ENCODE results near the gene ABCA13. TPM values are rescaled to one million over a fixed set of nuclear protein-coding genes. Genes with fewer than 3 reads are reported as not detected.

The ABCA13 gene
- total and polyA plus RNA-seq, 2 donors (not counting 3 experiments of a cell fraction or from before 2014, with no cell fraction given): 0.01 to 0.11 TPM

GRCh38 chr7:48360574-48360973 lies 189.3 kb downstream of the ABCA13 start:
- BruUV-seq (replicated peaks): no TSS peak
- POLR2A ChIA-PET: no interaction called here

More at GRCh38 chr7:48360574-48360973, 189.3 kb downstream of the ABCA13 start:
- TF ChIP-seq FOS (IDR thresholded peaks at IDR 0.05; ENCODE audit: borderline replicate concordance, insufficient read depth, low read length) (no peak), POLR2AphosphoS5 (IDR thresholded peaks at IDR 0.05; ENCODE audit: insufficient read depth, low read depth, low read length) (no peak), JUN (IDR thresholded peaks at IDR 0.05; ENCODE audit: borderline replicate concordance, insufficient read depth, insufficient read length, low read depth) (no peak), CTCF (IDR thresholded peaks at IDR 0.05; ENCODE audit: extremely low read depth in 1 of 2, insufficient read depth in 1 of 2, low read depth in 1 of 2, low read length in 2 of 2) (no peak)
- TF ChIP-seq, protein P1, sequence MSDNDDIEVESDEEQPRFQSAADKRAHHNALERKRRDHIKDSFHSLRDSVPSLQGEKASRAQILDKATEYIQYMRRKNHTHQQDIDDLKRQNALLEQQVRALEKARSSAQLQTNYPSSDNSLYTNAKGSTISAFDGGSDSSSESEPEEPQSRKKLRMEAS (IDR thresholded peaks at IDR 0.05; ENCODE audit: insufficient read depth, insufficient read length): no peak
- Histone ChIP-seq H3K4me2 (ENCODE audit: insufficient read depth, low read length) (no peak overlapping the region), H4K20me1 (replicated peaks; ENCODE audit: control insufficient read depth, extremely low read depth, insufficient read depth, low read length) (no peaks in the 10 kb centered on the region), H3K4me3 (replicated peaks in 1 of 3; ENCODE audit: insufficient read depth in 1 of 3, low read depth in 1 of 3, low read length in 3 of 3) (no peak overlapping the region), H3K4me1 (ENCODE audit: control insufficient read depth, extremely low read depth, insufficient read depth, low read length) (no peaks in the 10 kb centered on the region), H3K9me3 (replicated peaks; ENCODE audit: control insufficient read depth, insufficient read depth, low read length) (no peaks in the 10 kb centered on the region), H3K36me3 (ENCODE audit: control insufficient read depth in 2 of 2, extremely low read depth in 1 of 2, insufficient read depth in 2 of 2, low read length in 2 of 2) (no peaks in the 10 kb centered on the region), H3K9me1 (replicated peaks; ENCODE audit: control insufficient read depth, extremely low read depth, insufficient read depth, low read length) (no peaks in the 10 kb centered on the region), H3K27me3 (ENCODE audit: control insufficient read depth in 2 of 2, insufficient read depth in 2 of 2, low read length in 2 of 2) (no peaks in the 10 kb centered on the region), H3K9ac (replicated peaks; ENCODE audit: extremely low read depth, insufficient read depth, low read length) (no peak overlapping the region), H3K79me2 (ENCODE audit: control insufficient read depth, insufficient read depth, low read length) (no peaks in the 10 kb centered on the region), H3K27ac (ENCODE audit: insufficient read depth, low read depth, low read length) (no peak overlapping the region), H2AFZ (ENCODE audit: low read depth, low read length) (no peak overlapping the region)
- intact Hi-C loops (cut with micrococcal nuclease): no loop called here
- FAIRE-seq (no peak), DNase-seq (ENCODE audit: low read depth, low spot score) (no peak)
- CTCF ChIA-PET: interaction anchor here (0.9 kb wide), 1 partner anchor 16 kb away, joined by 3 read pairs; no protein-coding TSS in a partner anchor
- dilution Hi-C loops (cut with MboI; ENCODE audit: extremely low pct_ligation_motif_present, low sequenced_read_pairs): no loop called here
